B cell (primary cell): Measurements from ENCODE around the gene TBL1XR1. TPM values are rescaled to one million over a fixed set of nuclear protein-coding genes. Genes with fewer than 3 reads are reported as not detected.
A peak's percentile ranks its signal among the peaks of the same experiment; 100 is the strongest.

Experiments
- ATAC-seq: fragments of 200-7000 bp; cut with Tn5 transposase; one replicate; pipeline ENCODE4 v1.10.0; 2021; ENCODE audit warnings: low read depth, mild to moderate bottlenecking, moderate number of reproducible peaks, moderate library complexity
- CTCF ChIA-PET: fragments of 350-600 bp; sonication (Branson Sonifier 250); formaldehyde crosslinking; loops from one replicate; lab custom pipeline; 2021; ENCODE audit warnings: antibody characterized with exemption, inconsistent platforms; lab: Charles Lee
- POLR2A ChIA-PET: fragments of 350-600 bp; sonication (Branson Sonifier 250); formaldehyde crosslinking; loops from one replicate; lab custom pipeline; 2021; ENCODE audit warnings: antibody characterized with exemption; lab: Charles Lee
- DNase-seq: peaks from one replicate; pipeline ENCODE4 v3.0.0; 2013
- H2AFZ ChIP-seq: 2 replicates; pipeline ENCODE4 v1.6.1; 2012; ENCODE audit warnings: mild to moderate bottlenecking, low read depth, low read length; ENCODE audit not compliant: insufficient read depth, poor library complexity, severe bottlenecking
- H3K27ac ChIP-seq, 2 donors: 1 replicate in 1 of 2; 2 replicates in 1 of 2; pipeline ENCODE4 v1.5.1; 2012 to 2013; ENCODE audit warnings: low read length in 2 of 2, mild to moderate bottlenecking in 2 of 2, moderate library complexity in 1 of 2
- H3K27me3 ChIP-seq, 4 experiments: fragments of 200-600 bp in 1 of 4; sonication (generic) in 1 of 4; replicated peaks in 1 of 4; 1 replicate in 2 of 4; 2 replicates in 2 of 4; pipeline versions ENCODE4 v1.6.1 to v1.7.0; 2013 to 2016; ENCODE audit warnings: low read length in 3 of 4, mild to moderate bottlenecking in 2 of 4, mixed read lengths in 1 of 4, moderate library complexity in 1 of 4; ENCODE audit not compliant: insufficient read depth in 4 of 4, control insufficient read depth in 3 of 4; ENCODE audit errors: control extremely low read depth in 1 of 4
- H3K36me3 ChIP-seq, 2 experiments: replicated peaks in 1 of 2; 1 replicate in 1 of 2; 2 replicates in 1 of 2; pipeline versions ENCODE4 v1.6.1 to v1.7.1; 2013; ENCODE audit warnings: low read length in 1 of 2; ENCODE audit not compliant: insufficient read depth in 2 of 2, control insufficient read depth in 1 of 2; ENCODE audit errors: control extremely low read depth in 1 of 2, extremely low read depth in 1 of 2
- H3K4me1 ChIP-seq, 2 donors: fragments of 200-600 bp in 1 of 2; sonication (generic) in 1 of 2; 1 replicate in 1 of 2; 2 replicates in 1 of 2; pipeline versions ENCODE4 v1.5.1 to v1.6.1; 2013 to 2017; ENCODE audit warnings: low read length in 2 of 2; ENCODE audit not compliant: control insufficient read depth in 2 of 2, insufficient read depth in 2 of 2
- H3K4me2 ChIP-seq: replicated peaks from 2 replicates; pipeline ENCODE3; 2012; ENCODE audit warnings: mild to moderate bottlenecking, low read depth, low read length; ENCODE audit not compliant: poor library complexity, severe bottlenecking
- H3K4me3 ChIP-seq, 5 experiments: fragments of 200-600 bp in 1 of 5; sonication (generic) in 1 of 5; 1 replicate in 3 of 5; 2 replicates in 2 of 5; pipeline versions ENCODE4 v1.5.1 to v1.7.0; 2011 to 2016; ENCODE audit warnings: low read length in 4 of 5, mild to moderate bottlenecking in 4 of 5, low read depth in 2 of 5, control low read depth in 1 of 5, moderate library complexity in 1 of 5; ENCODE audit not compliant: insufficient read depth in 1 of 5; ENCODE audit errors: control extremely low read depth in 1 of 5, extremely low read depth in 1 of 5
- H3K79me2 ChIP-seq: fragments of 200-600 bp; sonication (generic); one replicate; pipeline ENCODE4 v1.6.0; 2016; ENCODE audit warnings: low read length; ENCODE audit not compliant: control insufficient read depth, insufficient read depth
- H3K9ac ChIP-seq: fragments of 200-600 bp; sonication (generic); 2 replicates; pipeline ENCODE4 v1.6.1; 2017; ENCODE audit warnings: mild to moderate bottlenecking, low read length, moderate library complexity
- H3K9me3 ChIP-seq, 3 donors: one replicate each; pipeline versions ENCODE4 v1.6.1 to v1.7.1; 2013; ENCODE audit warnings: low read length in 2 of 3; ENCODE audit not compliant: control insufficient read depth in 2 of 3, insufficient read depth in 1 of 3; ENCODE audit errors: control extremely low read depth in 1 of 3
- H4K20me1 ChIP-seq: 2 replicates; pipeline ENCODE4 v1.6.0; 2012; ENCODE audit warnings: mild to moderate bottlenecking, low read length; ENCODE audit not compliant: insufficient read depth, control insufficient read depth, poor library complexity, severe bottlenecking
- H3K27ac Mint-ChIP-seq: one replicate; pipeline ENCODE4 v1.8.0; 2021; ENCODE audit warnings: mixed read lengths
- H3K27me3 Mint-ChIP-seq: one replicate; pipeline ENCODE4 v1.8.0; 2021; ENCODE audit warnings: mixed read lengths
- H3K4me1 Mint-ChIP-seq: one replicate; pipeline ENCODE4 v1.8.0; 2021; ENCODE audit warnings: mixed read lengths
- H3K4me3 Mint-ChIP-seq: one replicate; pipeline ENCODE4 v1.8.0; 2021; ENCODE audit warnings: mixed read lengths
- H3K9me3 Mint-ChIP-seq: one replicate; pipeline ENCODE4 v1.8.0; 2022; ENCODE audit warnings: mixed read lengths; ENCODE audit not compliant: insufficient read depth
- EZH2 ChIP-seq: IDR thresholded peaks from 2 replicates; pipeline ENCODE4 v1.6.1; 2012; ENCODE audit warnings: borderline replicate concordance, low read depth, mild to moderate bottlenecking, moderate library complexity, low read length; ENCODE audit not compliant: insufficient read depth, poor library complexity, severe bottlenecking
- WGBS: methylation state at CpG from one replicate; pipeline ENCODE4 v1.1.5; 2013; ENCODE audit warnings: missing lambda C conversion rate; ENCODE audit not compliant: insufficient coverage; 5-methylcytosine and 5-hydroxymethylcytosine counted together
- intact Hi-C: fragments of 100-400 bp; cut with micrococcal nuclease; formaldehyde crosslinking; loops from one replicate; pipeline ENCODE4 v1.10.0; 2022
- polyA plus RNA-seq: library from polyadenylated mRNA; depleted of rRNA; stranded (reverse); fragments of >200 nt; gene quantifications from 2 replicates; pipeline ENCODE4 v1.2.3, GENCODE V29; 2012
- total RNA-seq, 2 donors: library from RNA; stranded (reverse); fragments of 120-200 nt in 1 of 2; gene quantifications; 1 replicate in 1 of 2; 2 replicates in 1 of 2; pipeline versions ENCODE4 v1.2.3 to v1.2.4, GENCODE V29; 2013 to 2022
- TF ChIP-seq, protein P1 (sequence below): fragments of 200-600 bp; IDR thresholded peaks from one replicate; pipeline ENCODE4 v1.8.0; 2022; ENCODE audit warnings: antibody characterized with exemption, mild to moderate bottlenecking

Gene TBL1XR1
- total and polyA plus RNA-seq, 2 donors (not counting 1 experiment from before 2014, with no cell fraction given): 17.6 to 128 TPM

DNA sequence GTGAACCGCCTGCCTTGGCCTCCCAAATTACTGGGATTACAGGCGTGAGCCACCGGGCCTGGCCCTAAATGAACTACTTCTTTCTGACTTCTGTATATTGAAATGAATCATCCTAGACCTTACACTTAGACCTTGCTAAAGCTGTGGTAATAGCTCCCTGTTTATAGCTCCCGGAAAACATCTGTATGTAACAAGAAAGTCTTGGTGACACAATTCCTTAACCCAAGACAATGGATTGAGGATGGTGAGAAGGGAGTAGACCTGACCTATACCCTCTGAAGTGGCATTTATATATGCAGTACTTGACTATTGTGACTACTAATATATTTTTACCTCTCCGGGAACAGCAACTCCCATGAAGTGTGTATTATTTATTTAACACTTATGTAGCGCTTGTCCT, 48.0 kb upstream of the TBL1XR1 start:
- no peak for ATAC-seq
- no peak overlapping the region for H3K9ac ChIP-seq
- peaks cover 0 to 5% (median 0%) of the 10 kb centered on the region in 3 donors for H3K9me3 ChIP-seq
- DNase-seq: no peak
- no peaks in the 10 kb centered on the region for H4K20me1 ChIP-seq
- H2AFZ ChIP-seq: no peak overlapping the region
- intact Hi-C loops: loop anchor here (5.0 kb wide), 2 partner anchors 77 to 92 kb away; no protein-coding TSS in a partner anchor
- no peak overlapping the region for H3K4me2 ChIP-seq
- H3K4me3 ChIP-seq: no peak overlapping the region
- 83% methylated on average over 1 of the region's 6 CpGs for WGBS
- ChIA-PET CTCF (interaction anchor here (1.2 to 2.4 kb wide), 2 partner anchors 47 to 194 kb away, joined by 3 to 6 read pairs; no protein-coding TSS in a partner anchor), POLR2A (interaction anchor here (1.3 kb wide), 1 partner anchor 47 kb away, joined by 4 read pairs; no protein-coding TSS in a partner anchor)
- H3K36me3 ChIP-seq: no peaks in the 10 kb centered on the region
- H3K27me3 Mint-ChIP-seq: no peaks in the 10 kb centered on the region
- no peak overlapping the region for H3K4me3 Mint-ChIP-seq
- peaks cover 15 to 27% of the 10 kb centered on the region in 2 donors for H3K4me1 ChIP-seq
- H3K27me3 ChIP-seq: no peaks in the 10 kb centered on the region
- no peaks in the 10 kb centered on the region for H3K79me2 ChIP-seq
- no peak overlapping the region for H3K27ac ChIP-seq
- no peak for TF ChIP-seq EZH2
- TF ChIP-seq, protein P1, sequence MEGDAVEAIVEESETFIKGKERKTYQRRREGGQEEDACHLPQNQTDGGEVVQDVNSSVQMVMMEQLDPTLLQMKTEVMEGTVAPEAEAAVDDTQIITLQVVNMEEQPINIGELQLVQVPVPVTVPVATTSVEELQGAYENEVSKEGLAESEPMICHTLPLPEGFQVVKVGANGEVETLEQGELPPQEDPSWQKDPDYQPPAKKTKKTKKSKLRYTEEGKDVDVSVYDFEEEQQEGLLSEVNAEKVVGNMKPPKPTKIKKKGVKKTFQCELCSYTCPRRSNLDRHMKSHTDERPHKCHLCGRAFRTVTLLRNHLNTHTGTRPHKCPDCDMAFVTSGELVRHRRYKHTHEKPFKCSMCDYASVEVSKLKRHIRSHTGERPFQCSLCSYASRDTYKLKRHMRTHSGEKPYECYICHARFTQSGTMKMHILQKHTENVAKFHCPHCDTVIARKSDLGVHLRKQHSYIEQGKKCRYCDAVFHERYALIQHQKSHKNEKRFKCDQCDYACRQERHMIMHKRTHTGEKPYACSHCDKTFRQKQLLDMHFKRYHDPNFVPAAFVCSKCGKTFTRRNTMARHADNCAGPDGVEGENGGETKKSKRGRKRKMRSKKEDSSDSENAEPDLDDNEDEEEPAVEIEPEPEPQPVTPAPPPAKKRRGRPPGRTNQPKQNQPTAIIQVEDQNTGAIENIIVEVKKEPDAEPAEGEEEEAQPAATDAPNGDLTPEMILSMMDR: no peak
- H3K4me1 Mint-ChIP-seq: peaks cover 36% of the 10 kb centered on the region
- peak overlapping the region; percentile 3 for H3K27ac Mint-ChIP-seq
- H3K9me3 Mint-ChIP-seq: no peaks in the 10 kb centered on the region

DNA sequence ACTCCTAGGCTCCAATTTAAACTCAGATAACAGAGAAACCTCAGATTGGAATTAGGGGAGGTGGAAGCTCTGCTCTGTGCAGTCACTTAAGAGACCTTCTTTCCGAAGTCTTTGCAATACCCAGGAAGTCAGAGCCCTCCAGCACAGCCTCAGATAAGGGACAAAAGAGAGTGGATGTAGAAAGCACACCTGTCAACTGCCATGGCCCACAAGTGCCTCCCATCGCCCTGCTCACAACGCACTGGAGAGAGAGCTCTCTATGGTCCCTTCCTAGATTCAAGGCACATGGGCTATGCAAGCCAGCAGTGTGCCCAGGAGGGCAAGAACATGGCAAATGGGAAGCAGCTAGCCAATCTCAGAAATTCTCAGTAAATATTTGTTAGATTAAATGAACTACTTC, 47.3 kb upstream of the TBL1XR1 start:
- intact Hi-C loops: loop anchor here (5.0 kb wide), 2 partner anchors 78 to 93 kb away; no protein-coding TSS in a partner anchor
- H3K4me1 ChIP-seq: peaks cover 14 to 22% of the 10 kb centered on the region in 2 donors
- no peak overlapping the region for H3K9ac ChIP-seq
- H3K36me3 ChIP-seq: no peaks in the 10 kb centered on the region
- ChIA-PET CTCF (interaction anchor here (0.6 to 2.4 kb wide), 3 partner anchors 10 to 194 kb away, joined by 3 to 6 read pairs (median 4); no protein-coding TSS in a partner anchor), POLR2A (no interaction called here)
- DNase-seq (no peak), ATAC-seq (no peak)
- no peak overlapping the region for H3K4me3 Mint-ChIP-seq
- H2AFZ ChIP-seq: no peak overlapping the region
- peaks cover 31% of the 10 kb centered on the region for H3K4me1 Mint-ChIP-seq
- peaks cover 0 to 5% (median 0%) of the 10 kb centered on the region in 3 donors for H3K9me3 ChIP-seq
- no peaks in the 10 kb centered on the region for H3K9me3 Mint-ChIP-seq
- no peaks in the 10 kb centered on the region for H4K20me1 ChIP-seq
- no peaks in the 10 kb centered on the region for H3K79me2 ChIP-seq
- H3K27me3 Mint-ChIP-seq: no peaks in the 10 kb centered on the region
- WGBS: 100% methylated on average over 3 of the region's 3 CpGs
- H3K27ac Mint-ChIP-seq: no peak overlapping the region
- H3K27me3 ChIP-seq: no peaks in the 10 kb centered on the region
- no peak overlapping the region for H3K4me3 ChIP-seq
- TF ChIP-seq, protein P1: no peak
- TF ChIP-seq EZH2: no peak
- H3K27ac ChIP-seq: no peak overlapping the region
- H3K4me2 ChIP-seq: no peak overlapping the region
